KMS-11 (cell line): Measurements from ENCODE around the gene SLC10A7.

Experiments
- H2AFZ ChIP-seq: fragments of 200-600 bp; sonication (generic); 2 replicates; pipeline ENCODE4 v1.6.1; 2016; ENCODE audit warnings: antibody characterized with exemption, mixed run types, low read depth
- H3K27ac ChIP-seq: fragments of 200-600 bp; sonication (generic); 2 replicates; pipeline ENCODE4 v1.6.1; 2016; ENCODE audit warnings: mild to moderate bottlenecking, mixed run types
- H3K27me3 ChIP-seq: fragments of 200-600 bp; sonication (generic); 2 replicates; pipeline ENCODE4 v1.6.1; 2017; ENCODE audit warnings: mild to moderate bottlenecking, low read depth, mixed run types, moderate library complexity; ENCODE audit not compliant: insufficient read depth
- H3K36me3 ChIP-seq: fragments of 200-600 bp; sonication (generic); 2 replicates; pipeline ENCODE4 v1.6.1; 2017; ENCODE audit warnings: mild to moderate bottlenecking, mixed run types; ENCODE audit not compliant: insufficient read depth
- H3K4me1 ChIP-seq: fragments of 200-600 bp; sonication (generic); 2 replicates; pipeline ENCODE4 v1.6.1; 2016; ENCODE audit warnings: mild to moderate bottlenecking, low read depth, mixed run types; ENCODE audit not compliant: poor library complexity, severe bottlenecking
- H3K4me2 ChIP-seq: fragments of 200-600 bp; sonication (generic); 2 replicates; pipeline ENCODE4 v1.7.0; 2016; ENCODE audit warnings: mild to moderate bottlenecking, mixed run types
- H3K4me3 ChIP-seq: fragments of 200-600 bp; sonication (generic); IDR thresholded peaks from 2 replicates; pipeline ENCODE4 v1.6.1; 2017; ENCODE audit warnings: low read depth, low read length, mixed read lengths; ENCODE audit not compliant: insufficient read depth
- H3K79me2 ChIP-seq: fragments of 200-600 bp; sonication (generic); 2 replicates; pipeline ENCODE4 v1.6.1; 2016; ENCODE audit warnings: low read depth, mixed run types; ENCODE audit not compliant: insufficient read depth
- H3K9ac ChIP-seq: fragments of 200-600 bp; sonication (generic); 2 replicates; pipeline ENCODE4 v1.6.1; 2016; ENCODE audit warnings: mild to moderate bottlenecking, mixed run types
- H4K20me1 ChIP-seq: fragments of 200-600 bp; sonication (generic); 2 replicates; pipeline ENCODE4 v1.6.1; 2016; ENCODE audit warnings: mild to moderate bottlenecking, mixed run types; ENCODE audit not compliant: insufficient read depth
- TF ChIP-seq, protein P1 (sequence below): fragments of 200-600 bp; sonication (generic); conservative IDR thresholded peaks from 2 replicates; pipeline ENCODE4 v1.6.1; 2017; ENCODE audit warnings: low read depth, mild to moderate bottlenecking, antibody characterized with exemption, low read length, moderate library complexity, mixed read lengths

The SLC10A7 gene

GRCh38 chr4:146407257-146407656, 114.5 kb downstream of the SLC10A7 start:
- Histone ChIP-seq H3K4me1 (no peaks in the 10 kb centered on the region), H3K4me3 (no peak overlapping the region), H3K79me2 (no peaks in the 10 kb centered on the region), H3K4me2 (no peak overlapping the region), H3K27me3 (no peaks in the 10 kb centered on the region), H2AFZ (no peak overlapping the region), H3K36me3 (no peaks in the 10 kb centered on the region), H4K20me1 (no peaks in the 10 kb centered on the region), H3K27ac (no peak overlapping the region), H3K9ac (no peak overlapping the region)
- TF ChIP-seq, protein P1, sequence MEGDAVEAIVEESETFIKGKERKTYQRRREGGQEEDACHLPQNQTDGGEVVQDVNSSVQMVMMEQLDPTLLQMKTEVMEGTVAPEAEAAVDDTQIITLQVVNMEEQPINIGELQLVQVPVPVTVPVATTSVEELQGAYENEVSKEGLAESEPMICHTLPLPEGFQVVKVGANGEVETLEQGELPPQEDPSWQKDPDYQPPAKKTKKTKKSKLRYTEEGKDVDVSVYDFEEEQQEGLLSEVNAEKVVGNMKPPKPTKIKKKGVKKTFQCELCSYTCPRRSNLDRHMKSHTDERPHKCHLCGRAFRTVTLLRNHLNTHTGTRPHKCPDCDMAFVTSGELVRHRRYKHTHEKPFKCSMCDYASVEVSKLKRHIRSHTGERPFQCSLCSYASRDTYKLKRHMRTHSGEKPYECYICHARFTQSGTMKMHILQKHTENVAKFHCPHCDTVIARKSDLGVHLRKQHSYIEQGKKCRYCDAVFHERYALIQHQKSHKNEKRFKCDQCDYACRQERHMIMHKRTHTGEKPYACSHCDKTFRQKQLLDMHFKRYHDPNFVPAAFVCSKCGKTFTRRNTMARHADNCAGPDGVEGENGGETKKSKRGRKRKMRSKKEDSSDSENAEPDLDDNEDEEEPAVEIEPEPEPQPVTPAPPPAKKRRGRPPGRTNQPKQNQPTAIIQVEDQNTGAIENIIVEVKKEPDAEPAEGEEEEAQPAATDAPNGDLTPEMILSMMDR, result no peak

GRCh38 chr4:146401274-146401673, 120.5 kb downstream of the SLC10A7 start:
- Histone ChIP-seq H3K27me3 (no peaks in the 10 kb centered on the region), H3K9ac (no peak overlapping the region), H3K4me3 (no peak overlapping the region), H3K4me2 (no peak overlapping the region), H3K4me1 (no peaks in the 10 kb centered on the region), H3K79me2 (no peaks in the 10 kb centered on the region), H3K36me3 (no peaks in the 10 kb centered on the region), H2AFZ (no peak overlapping the region), H4K20me1 (no peaks in the 10 kb centered on the region), H3K27ac (no peak overlapping the region)
- TF ChIP-seq, protein P1, result no peak

GRCh38 chr4:146398896-146399445, 122.8 kb downstream of the SLC10A7 start:
- Histone ChIP-seq H3K4me2 (no peak overlapping the region), H3K79me2 (no peaks in the 10 kb centered on the region), H3K27me3 (no peaks in the 10 kb centered on the region), H4K20me1 (no peaks in the 10 kb centered on the region), H3K27ac (no peak overlapping the region), H3K9ac (no peak overlapping the region), H3K4me3 (no peak overlapping the region), H3K4me1 (no peaks in the 10 kb centered on the region), H3K36me3 (no peaks in the 10 kb centered on the region), H2AFZ (no peak overlapping the region)
- TF ChIP-seq, protein P1, result no peak

DNA sequence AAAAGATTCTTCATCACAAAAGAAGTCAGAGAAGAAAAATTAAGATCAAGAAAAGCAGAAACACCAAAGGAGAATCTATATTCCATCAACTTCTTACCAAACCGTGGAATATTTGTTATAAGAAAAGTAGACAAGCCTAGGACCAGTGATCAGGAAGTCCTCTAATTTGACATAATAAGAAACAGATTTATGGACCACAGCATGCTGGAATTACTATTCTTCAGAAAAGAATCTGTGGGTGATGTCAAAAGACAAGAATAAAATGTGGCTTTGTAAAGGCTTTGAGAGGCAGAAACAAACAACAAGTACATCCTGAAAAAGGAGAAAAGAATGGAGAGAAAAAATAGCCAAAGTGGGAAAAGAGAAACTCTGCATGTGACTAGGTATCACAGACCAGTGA, 123.3 kb downstream of the SLC10A7 start:
- no peak overlapping the region for H3K4me2 ChIP-seq

More for the DNA sequence above, 123.3 kb downstream of the SLC10A7 start:
- no peak overlapping the region for H3K27ac ChIP-seq
- H4K20me1 ChIP-seq, result no peaks in the 10 kb centered on the region
- TF ChIP-seq, protein P1, result no peak
- no peaks in the 10 kb centered on the region for H3K36me3 ChIP-seq
- no peaks in the 10 kb centered on the region for H3K27me3 ChIP-seq
- H3K9ac ChIP-seq, result no peak overlapping the region
- H3K4me1 ChIP-seq, result no peaks in the 10 kb centered on the region
- no peaks in the 10 kb centered on the region for H3K79me2 ChIP-seq
- no peak overlapping the region for H3K4me3 ChIP-seq
- no peak overlapping the region for H2AFZ ChIP-seq
